GM21360 (cell line): Measurements from ENCODE around the gene ADCY9.

Source experiments
- ATAC-seq: cut with Tn5 transposase; IDR thresholded peaks from one replicate; pipeline ENCODE4 v1.9.1; 2021; ENCODE audit warnings: mild to moderate bottlenecking, moderate library complexity; ENCODE audit not compliant: unreplicated experiment

Gene ADCY9

DNA sequence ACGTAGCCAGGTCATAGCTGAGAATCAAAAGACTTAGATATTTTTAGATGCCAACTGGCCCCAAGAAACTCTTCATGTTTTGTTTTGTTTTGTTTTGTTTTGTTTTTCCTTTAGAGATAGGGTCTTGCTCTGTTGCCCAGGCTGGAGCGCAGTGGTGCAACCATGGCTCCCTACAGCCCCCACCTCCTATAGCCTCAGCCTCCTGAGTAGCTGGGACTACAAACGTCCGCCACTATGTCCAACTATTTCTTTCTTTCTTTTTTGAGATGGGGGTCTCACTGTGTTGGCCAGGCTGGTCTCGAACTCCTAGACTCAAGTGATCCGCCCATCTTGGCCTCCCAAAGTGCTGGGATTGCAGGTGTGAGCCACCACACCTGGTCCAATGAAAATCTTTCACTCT lies 107.1 kb downstream of the ADCY9 start:
- ATAC-seq = no peak

DNA sequence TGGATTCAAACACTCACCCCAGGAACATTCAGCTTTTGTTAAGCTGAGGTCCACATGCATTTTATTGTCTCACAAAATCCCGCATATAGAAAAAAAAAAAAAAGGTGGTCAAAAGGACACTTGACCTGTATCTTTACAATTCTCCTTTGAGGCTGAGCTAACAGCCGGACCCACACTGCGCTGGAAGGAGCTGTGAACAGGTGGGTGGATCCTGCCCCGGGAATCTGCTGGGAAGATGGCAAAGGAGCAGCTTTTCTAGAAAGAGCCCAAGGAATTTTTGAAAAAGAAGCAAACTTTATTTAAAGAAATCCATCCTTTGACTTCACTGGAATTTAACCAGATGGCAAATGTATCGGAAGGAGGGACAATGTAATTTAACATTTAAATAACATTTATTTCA lies 108.1 kb downstream of the ADCY9 start:
- no peak for ATAC-seq

DNA sequence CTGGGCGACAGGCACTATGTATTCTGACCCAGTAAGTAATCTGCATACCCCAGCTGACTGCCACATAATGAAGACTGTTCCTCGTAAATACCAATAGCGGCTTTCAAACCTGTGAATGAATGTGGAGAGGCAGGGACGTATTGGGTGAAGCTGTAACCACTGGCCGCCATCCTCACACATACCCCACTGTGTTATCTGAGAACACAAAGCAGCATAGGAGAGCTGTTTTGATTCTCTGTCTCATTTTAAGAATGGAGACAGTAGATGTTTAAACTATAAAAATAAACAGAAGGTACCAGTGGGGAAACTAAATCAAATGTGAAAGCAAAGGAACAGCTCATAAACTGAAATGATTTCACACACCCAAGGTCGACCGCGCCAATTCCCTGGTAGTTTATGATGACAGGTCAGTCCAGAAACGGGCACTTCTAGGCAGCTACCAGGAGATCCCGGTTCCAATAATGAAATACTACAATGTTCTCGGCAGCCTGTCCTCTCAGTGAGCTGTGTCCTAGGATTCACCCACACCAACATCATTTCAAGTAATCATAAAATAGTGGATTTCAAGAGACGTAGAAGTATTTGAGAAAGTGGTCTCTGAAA lies 109.7 kb downstream of the ADCY9 start:
- ATAC-seq = no peak

DNA sequence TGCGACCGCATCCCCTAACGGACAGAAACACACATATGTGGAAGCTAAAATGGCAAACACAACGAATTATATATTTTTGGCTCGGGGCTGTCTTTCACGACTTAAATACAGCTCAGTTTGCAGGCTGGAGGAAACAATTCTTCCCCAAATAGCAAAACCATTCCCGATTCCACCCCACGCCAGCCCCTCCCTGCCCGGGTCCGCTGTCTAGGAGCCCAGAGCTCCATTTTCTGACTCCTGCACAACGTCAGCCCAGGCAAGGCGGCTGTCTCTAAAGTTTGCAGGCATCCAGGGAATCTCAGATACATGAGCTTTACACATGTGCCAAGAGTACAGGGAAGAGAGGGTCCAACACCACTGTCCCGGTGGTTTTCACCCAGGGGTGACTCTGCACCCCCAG lies 110.5 kb downstream of the ADCY9 start:
- ATAC-seq = no peak

DNA sequence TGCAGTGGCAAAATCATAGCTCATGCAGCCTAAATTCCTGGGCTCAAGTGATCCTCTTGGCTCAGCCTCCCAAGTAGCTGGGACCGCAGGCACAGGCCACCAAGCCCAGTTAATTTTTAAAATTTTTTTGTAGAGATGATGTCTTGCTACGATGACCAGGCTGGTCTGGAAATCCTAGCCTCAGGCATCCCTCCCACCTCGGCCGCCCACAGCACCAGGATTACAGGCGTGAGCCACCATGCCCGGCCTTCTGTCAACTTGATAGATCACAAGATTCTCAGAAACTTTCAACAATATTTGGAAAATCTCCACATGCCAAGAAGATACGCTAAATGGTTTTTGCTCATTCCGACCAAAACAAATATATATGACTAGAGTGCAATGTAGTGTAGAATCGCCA lies 111.0 kb downstream of the ADCY9 start:
- no peak for ATAC-seq

DNA sequence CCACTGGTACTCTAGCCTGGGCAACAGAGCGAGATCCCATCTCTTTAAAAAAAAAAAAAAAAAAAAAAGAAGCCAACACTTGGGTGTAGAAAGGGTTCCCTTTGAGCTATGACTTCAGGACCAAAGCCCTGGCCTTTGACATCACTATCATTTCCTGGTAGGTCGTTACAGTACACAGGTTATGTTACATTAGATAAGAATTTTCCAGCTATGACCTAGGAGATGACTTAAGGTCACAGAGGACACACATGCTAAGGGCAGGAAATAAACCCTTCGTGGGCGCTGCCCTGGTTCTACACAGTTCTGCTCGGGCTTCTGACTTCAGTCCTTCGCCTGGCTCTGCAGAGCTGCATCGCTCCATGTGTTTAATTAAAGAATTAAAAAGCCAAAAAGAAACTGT lies 112.0 kb downstream of the ADCY9 start:
- no peak for ATAC-seq

DNA sequence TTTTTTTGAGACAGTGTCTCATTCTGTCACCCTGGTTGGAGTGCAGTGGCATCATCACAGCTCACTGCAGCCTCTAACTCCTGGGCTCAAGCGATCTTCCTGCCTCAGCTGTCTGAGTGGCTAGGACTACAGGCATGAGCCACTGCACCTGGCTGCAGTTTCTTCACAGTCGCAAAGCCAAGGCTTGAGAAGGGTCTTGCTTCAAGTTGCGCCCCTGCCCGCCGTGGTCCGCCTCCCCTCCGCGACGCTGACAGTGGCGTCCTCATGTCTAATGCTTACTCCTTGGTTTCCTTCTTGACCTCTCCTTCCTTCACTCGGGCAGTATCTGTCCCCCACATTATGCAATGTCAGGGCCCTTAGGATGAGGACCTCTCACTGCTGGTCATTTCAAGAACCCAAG lies 112.7 kb downstream of the ADCY9 start:
- no peak for ATAC-seq

DNA sequence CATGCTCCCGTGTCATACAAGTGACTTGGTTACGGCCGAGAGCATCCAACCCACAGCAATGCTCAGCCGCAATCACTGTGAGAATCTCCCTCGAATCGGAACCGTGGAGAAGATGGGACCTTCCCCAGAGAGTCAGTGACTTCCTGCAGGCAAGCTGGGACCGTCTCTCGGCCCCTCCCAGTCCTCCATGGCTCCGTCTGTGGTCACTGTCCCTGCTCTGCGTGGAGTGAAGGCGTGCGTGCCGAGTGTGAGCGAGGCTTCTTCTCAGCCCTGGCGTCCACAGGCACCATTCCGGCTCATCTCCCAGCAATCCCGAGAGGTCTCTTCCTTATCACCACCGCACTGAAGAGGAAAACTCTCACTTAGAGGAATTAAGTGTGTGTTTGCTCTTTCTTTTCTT lies 113.1 kb downstream of the ADCY9 start:
- ATAC-seq = no peak

DNA sequence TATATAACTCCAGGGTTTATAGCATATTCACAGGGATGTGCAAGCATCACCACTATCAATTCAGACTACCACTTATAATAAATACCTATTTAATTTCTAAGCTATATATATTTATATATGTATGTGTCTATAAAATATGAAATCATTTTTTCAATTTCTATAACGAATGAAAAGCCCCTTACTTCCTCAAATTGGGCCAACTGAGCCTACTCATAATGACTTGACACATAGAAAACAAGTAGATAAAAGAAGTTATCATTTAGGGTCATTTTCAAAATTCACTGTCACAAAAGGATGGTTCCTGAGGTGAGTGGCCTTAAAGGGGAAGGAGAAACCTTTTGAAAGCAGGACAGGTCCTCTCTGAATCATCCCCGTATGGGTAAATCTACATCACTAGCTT lies 114.1 kb downstream of the ADCY9 start:
- no peak for ATAC-seq

DNA sequence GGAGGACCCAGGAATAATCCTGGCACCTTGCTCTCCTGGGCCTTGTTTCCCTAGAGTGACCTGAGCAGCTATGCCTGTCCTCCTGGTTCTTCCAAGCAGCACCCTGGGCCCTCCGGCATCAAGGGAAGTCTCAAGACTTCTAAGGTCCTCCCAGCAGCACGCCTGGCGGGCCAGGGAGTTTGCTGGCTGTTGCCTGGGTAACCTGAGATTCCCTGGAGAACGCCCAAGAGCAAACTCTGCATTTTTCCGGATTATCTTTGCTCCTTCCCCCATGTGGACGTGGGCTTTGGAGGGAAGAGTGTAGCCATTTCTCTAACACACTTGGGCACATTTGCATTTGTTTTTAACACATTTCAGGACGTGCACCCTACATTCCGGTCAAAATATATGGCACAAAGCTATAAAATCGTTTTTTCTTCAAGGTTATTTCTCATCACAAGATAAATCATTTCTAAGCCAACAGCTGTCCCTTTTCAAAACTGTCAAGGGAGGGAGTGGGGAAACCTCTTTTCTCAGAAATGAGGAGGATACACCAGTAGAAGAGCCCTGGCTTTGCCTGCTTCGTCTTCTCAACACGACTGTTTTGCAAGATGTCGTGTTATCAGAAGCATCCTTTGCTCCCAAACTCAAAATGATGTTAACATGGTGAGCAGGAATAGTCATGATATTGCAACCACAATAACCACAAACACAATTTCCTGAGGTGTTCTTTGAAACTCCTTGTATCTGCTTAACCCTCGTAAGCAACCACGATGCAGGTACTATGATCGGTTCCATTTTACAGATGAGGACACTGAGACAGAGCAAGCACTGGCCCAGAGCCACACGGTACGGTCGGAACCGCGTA lies 116.5 kb downstream of the ADCY9 start:
- no peak for ATAC-seq

DNA sequence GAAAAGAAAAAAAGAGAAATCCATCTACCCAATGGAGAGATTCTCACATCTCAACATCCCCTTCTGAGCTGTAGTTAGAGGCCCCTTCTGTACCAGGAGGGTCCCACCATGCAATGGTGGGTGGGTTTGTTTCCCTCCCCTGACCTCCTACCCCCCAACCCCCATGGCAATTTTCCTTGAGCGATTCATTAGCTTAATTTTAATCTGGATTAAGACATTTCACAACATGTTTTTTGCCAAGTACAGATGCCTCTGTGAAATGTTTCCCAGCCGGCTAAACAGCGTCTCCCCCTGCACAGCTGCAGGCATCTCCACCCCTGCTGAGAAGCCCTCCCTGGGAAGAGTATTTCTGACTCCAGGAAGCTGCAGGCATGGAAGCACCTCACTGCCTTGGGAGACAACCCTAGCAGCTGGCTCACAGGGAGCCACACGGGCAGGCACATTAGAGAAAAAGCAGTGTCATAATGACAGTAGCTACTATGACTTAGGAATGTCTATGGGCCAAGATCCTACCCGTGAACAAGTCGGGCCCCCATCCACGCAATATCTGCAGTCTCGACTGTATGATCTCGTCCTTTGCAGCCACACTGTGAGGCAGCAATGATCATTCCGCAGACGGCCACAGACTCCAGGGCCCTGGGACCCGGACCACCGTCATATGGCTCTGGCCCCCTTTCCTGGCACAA lies 117.3 kb downstream of the ADCY9 start:
- no peak for ATAC-seq

DNA sequence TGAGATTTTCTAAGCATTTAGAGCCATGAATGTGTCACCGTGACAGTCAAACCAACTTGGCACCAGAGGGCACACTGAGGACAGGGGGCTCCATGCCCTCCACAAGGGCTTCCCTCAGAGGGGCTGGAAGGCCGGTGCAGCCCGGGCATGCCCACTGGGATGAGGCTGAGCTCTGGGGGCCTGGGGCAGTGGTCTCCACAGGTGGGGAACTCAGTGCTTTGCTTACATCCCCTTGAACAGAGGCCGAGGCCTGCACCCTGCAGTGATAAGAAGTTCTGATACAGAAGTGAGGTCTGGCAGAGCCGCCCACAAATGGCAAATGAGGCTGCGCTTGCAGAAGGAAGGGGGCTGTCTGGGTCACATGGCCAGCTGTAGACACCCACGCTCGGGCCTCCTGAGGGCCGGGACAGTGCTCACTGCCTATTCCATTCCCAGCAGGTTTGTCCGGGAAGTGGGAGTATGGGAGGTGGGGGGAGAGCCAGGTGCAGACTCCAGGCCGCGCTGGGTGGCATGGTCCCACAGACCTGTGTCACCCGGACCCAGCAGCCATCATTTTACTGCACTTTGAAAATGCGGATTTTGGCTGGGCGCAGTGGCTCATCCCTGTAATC lies 118.9 kb downstream of the ADCY9 start:
- ATAC-seq = no peak

DNA sequence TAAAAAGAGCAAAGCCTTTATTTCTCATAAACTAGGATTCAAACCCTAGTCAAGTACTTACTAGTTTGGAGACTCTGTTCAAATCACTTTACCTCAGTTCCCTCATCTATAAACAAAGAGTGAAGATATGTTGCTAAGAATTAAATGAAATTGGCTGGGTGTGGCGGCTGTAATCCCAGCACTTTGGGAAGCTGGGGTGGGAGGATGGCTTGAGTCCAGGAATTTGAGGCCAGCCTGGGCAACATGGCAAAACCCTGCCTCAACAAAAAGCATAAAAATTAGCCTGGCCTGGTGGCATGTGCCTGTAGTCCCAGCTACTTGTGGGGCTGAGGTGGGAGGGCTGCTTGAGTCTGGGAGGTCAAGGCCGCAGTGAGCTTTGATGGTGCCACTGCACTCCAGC lies 121.2 kb downstream of the ADCY9 start:
- ATAC-seq = no peak

DNA sequence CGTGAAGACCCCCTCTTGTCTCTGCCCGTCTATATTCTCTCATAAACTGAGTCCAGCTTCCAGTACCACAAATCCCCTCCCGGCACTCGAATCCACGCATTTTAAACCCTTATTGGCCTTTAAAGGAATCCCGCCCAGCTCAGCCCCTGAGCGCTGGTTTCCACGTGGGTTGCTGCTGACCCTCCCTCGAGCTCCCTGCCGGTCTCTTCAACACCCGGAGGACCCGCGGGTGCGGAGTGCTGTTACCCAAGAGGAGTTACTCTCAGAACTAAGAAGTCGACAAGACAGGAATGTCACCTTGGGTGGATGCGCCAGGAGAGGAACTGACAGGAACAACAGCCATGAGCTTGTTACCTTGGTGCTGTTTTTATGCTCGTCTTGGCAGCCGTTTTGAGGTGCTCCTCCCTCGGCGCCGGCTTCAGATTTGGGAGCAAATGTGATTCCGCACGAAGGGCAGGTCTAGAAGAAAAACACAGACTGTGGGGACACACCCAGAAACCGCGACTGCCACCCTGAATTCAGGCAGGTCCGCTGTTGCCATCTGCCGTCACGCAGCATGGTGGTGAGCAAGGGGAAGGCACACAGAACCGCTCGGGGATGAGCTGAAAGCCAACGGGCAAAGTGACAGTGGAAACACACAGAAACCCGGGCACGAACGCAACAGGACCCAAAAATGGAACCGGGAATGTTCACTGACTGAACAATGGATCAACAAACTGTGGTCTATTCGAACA lies 123.0 kb downstream of the ADCY9 start:
- ATAC-seq = no peak

DNA sequence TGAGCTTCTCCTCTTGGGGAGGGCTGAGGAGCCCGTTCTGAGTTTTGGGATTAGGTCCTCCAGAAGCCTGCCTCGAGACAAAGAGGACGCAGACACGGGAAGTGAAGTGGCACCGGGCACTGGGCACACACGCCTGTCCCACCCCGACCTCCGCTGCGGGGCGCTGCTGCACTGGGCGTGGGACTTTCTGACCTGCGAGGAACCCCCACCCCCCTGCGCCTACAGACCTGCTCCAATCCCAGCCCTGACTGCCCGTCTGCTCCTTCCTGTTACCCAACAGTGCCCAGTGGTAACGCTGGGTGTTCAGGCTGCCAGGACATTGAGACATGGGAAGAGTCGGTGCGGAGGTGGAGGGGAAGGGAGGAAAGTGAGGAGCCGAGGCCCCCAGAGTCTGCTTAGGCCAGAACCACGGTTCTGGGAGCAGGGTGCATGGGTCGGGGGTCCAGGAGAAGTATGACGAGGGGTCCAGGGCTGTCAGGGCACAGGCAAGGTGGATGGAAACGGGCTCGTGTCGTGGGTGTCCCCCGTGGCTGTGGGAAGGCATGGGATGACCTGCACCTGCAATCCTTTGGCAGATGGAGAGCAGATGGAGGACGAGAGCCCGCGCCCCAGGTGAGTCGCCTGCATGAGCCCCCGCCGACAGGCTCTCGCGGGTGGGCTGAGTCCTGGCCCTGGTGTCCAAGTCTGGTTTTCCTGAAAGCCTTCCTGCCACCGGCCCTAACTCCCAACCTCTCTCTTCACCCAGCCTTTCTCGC lies 123.8 kb downstream of the ADCY9 start:
- ATAC-seq = no peak

DNA sequence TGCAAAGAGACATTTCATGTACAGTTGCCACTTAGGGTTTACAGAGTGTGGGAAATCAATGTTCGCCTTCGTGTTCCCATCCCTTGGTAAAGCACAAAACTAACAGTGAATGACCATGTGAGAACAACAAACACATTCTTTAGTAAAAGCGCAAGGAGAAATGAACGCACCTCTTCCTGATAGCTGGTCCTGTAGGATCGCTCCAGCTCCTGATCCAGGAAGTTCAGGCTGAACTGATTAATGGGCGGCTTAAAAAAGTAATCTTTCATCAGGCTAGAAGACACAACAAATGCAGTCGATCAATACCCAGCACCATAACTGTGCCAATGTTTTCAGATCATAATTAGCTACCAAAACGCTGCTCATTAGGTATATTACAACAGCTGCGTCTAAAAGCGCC lies 127.4 kb downstream of the ADCY9 start:
- ATAC-seq = no peak

DNA sequence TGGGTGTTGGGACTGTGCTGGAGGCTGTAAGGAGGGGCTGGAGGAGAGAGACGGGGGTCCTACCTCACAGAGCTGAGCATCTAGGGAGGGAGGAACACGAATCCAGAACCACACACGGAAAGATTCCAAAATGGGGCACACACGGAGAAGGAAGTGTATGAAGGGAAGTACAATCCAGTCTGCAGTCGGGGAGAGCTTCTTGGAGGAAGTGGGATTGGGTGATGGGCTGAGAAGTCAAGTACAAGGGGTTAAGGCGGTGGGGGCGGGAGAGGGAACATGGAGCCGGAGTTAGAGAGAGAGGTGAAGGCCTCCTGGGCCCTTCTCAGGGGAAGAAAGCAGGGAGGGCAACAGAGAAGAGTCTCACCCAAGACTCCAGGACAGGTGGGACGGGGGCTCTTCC lies 128.2 kb downstream of the ADCY9 start:
- ATAC-seq = no peak

DNA sequence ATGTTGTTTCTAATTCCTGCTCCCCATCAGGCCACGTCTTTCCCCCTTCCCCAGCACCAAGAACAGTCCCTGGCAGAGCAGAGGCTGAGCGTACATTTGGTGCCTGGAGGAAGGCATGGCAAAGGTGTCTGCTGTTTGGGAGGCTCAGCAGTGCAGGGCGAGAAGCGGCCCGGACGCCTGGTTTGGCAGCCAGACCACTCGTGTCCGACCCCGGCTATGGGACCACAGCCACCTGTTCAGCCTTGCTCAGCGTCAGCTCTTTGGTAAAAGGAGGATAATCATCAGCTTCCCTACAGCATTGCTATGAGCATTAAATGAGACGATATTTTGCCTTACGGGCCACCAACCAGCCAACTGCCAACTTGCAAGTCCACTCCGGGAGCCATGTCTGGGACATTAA lies 129.0 kb downstream of the ADCY9 start:
- ATAC-seq = no peak

DNA sequence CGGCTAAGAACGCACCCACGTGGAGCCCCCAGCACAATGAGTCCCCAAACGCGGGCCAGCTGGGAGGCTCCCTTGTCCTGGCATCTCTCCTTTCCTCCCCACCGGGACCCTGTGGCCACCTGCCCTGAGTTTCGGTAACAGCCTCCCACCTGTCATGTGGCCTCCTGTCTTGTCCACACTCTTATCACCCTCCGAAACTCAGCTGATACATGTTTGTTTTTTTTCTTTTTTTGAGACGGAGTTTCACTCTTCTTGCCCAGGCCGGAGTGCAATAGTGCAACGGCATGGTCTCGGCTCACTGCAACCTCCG lies 130.1 kb downstream of the ADCY9 start:
- ATAC-seq = no peak
